Keratinocyte (primary cell): Measurements from ENCODE around the gene HMG20A.

Experiments
- EZH2 ChIP-seq: IDR thresholded peaks from one replicate; pipeline ENCODE4 v1.6.1; 2012; ENCODE audit warnings: inconsistent platforms, mild to moderate bottlenecking, low read length, moderate library complexity
- TF ChIP-seq, protein P1 (sequence below), 3 experiments: IDR thresholded peaks in 1 of 3; conservative IDR thresholded peaks in 1 of 3; optimal IDR thresholded peaks in 1 of 3; 2 replicates in 2 of 3; 3 replicates in 1 of 3; pipeline versions ENCODE3 to v1.5.1; 2011; ENCODE audit warnings: low read length in 3 of 3, mild to moderate bottlenecking in 3 of 3, moderate library complexity in 2 of 3, control low read depth in 1 of 3, inconsistent platforms in 1 of 3; ENCODE audit not compliant: insufficient read depth in 2 of 3; ENCODE audit errors: extremely low read depth in 1 of 3

DNA sequence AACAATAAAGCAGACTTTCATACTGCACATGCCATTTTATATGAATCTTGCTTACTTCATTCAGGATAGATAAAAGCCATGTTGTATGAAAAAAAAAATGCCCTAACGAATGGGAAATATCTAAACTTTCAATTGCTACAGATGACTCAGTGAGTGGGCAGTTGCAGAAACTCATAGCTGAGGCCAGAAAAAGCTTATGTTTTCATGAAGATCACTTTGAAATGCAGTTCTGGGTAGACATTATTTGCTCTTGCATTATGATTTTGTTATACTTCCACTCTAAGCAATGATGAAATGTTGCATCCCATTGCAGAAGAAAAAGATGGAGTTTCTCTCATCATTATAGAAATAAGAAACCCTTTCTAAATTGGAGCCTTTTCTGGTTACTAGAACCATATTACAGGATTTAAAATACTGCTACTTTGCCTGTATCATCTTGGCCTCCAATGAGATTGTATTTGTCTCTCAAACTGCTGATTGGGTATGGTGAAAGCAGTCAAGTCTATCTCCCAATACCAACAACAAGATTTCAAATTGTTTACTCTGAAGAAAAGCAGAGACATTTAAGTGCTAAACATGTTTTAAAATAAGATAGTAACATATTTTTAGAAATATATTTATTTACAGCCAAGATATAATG lies 17.8 kb upstream of the HMG20A start:
- TF ChIP-seq EZH2 = no peak
- TF ChIP-seq, protein P1, sequence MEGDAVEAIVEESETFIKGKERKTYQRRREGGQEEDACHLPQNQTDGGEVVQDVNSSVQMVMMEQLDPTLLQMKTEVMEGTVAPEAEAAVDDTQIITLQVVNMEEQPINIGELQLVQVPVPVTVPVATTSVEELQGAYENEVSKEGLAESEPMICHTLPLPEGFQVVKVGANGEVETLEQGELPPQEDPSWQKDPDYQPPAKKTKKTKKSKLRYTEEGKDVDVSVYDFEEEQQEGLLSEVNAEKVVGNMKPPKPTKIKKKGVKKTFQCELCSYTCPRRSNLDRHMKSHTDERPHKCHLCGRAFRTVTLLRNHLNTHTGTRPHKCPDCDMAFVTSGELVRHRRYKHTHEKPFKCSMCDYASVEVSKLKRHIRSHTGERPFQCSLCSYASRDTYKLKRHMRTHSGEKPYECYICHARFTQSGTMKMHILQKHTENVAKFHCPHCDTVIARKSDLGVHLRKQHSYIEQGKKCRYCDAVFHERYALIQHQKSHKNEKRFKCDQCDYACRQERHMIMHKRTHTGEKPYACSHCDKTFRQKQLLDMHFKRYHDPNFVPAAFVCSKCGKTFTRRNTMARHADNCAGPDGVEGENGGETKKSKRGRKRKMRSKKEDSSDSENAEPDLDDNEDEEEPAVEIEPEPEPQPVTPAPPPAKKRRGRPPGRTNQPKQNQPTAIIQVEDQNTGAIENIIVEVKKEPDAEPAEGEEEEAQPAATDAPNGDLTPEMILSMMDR (optimal IDR thresholded peaks at IDR 0.05 in 1 of 3, IDR thresholded peaks at IDR 0.05 in 1 of 3, conservative IDR thresholded peaks at IDR 0.05 in 1 of 3; ENCODE audit: extremely low read depth in 1 of 3, insufficient read depth in 2 of 3, low read length in 3 of 3) = no peak
